ENCODE data around the gene STX11. TPM values are rescaled to one million over a fixed set of nuclear protein-coding genes. Genes with fewer than 3 reads are reported as not detected.

STX11 gene
- total and polyA plus RNA-seq, 2 of the 13 experiments (the other 11 are each of a cell fraction or from before 2014, with no cell fraction given) = 0.03 TPM; not detected in 1

DNA sequence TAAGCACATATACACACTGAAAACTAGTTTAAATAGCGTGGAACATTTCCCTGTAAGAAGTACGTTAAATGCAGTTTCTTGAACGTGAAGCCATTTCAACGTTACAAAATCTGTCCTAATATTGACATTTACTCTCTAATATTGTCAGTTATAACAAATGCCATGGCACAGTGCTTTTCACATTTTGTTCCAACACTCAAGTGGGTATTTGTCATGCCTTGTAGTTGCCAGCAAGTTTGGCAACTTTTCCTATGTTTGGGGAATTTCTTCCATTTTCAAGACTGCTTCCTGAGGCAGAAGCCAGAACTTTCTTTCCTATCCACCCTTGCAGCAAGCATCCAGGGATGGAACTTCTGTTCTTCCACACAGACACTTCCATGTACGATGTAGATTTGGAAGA is 63.0 kb downstream of the STX11 start:
- Histone ChIP-seq H3K27me3 (ENCODE audit: control insufficient read depth in 1 of 2, insufficient read depth in 2 of 2, low read length in 2 of 2) (peaks cover 0 to 9% of the 10 kb centered on the region in 2 experiments; a peak in 1 of 5 replicates), H3K4me3 (replicated peaks in 1 of 3; ENCODE audit: insufficient read depth in 1 of 3, low read depth in 2 of 3, low read length in 3 of 3) (no peak overlapping the region), H3K9me3 (ENCODE audit: low read length) (peaks cover 8% of the 10 kb centered on the region; the same call in 1 of the 2 replicates), H3K36me3 (replicated peaks in 1 of 2; ENCODE audit: control insufficient read depth in 1 of 2, insufficient read depth in 2 of 2, low read length in 2 of 2) (no peaks in the 10 kb centered on the region), H2AFZ (ENCODE audit: low read length) (no peak overlapping the region), H4K20me1 (ENCODE audit: insufficient read depth, low read length) (no peaks in the 10 kb centered on the region), H3K27ac (ENCODE audit: extremely low read length, insufficient read depth, low read length) (no peak overlapping the region), H3K79me2 (ENCODE audit: insufficient read depth, low read length) (no peaks in the 10 kb centered on the region), H3K4me1 (ENCODE audit: insufficient read depth, low read length) (peaks cover 23% of the 10 kb centered on the region), H3K9ac (ENCODE audit: insufficient read depth, low read depth, low read length) (no peak overlapping the region), H3K4me2 (ENCODE audit: low read depth, low read length) (no peak overlapping the region)
- ChIA-PET POLR2A (no interaction called here), CTCF (ENCODE audit: low intra/inter-chr PET ratio, low total read pairs) (no interaction called here)
- no peak for FAIRE-seq
- intact Hi-C loops (cut with micrococcal nuclease; ENCODE audit: unreplicated experiment) = no loop called here
- TF ChIP-seq, protein P1, sequence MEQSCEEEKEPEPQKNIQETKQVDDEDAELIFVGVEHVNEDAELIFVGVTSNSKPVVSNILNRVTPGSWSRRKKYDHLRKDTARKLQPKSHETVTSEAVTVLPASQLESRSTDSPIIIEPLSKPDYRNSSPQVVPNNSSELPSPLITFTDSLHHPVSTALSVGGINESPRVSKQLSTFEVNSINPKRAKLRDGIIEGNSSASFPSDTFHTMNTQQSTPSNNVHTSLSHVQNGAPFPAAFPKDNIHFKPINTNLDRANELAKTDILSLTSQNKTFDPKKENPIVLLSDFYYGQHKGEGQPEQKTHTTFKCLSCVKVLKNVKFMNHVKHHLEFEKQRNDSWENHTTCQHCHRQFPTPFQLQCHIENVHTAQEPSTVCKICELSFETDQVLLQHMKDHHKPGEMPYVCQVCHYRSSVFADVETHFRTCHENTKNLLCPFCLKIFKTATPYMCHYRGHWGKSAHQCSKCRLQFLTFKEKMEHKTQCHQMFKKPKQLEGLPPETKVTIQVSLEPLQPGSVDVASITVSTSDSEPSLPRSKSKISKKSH (CRISPR knock-in tag; IDR thresholded peaks at IDR 0.05; ENCODE audit: borderline replicate concordance) = no peak
- TF ChIP-seq, protein P2, sequence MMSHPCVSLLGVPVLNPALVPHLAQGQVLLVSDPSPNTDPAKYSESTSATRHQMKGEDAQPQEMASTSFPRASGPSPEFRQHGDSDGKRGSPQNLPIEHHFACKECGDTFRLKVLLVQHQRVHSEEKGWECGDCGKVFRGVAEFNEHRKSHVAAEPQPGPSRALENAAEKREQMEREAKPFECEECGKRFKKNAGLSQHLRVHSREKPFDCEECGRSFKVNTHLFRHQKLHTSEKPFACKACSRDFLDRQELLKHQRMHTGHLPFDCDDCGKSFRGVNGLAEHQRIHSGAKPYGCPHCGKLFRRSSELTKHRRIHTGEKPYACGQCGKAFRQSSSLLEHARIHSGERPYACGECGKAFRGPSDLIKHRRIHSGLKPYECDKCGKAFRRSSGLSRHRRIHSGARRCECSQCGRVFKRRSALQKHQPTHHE (CRISPR knock-in tag; IDR thresholded peaks at IDR 0.05; ENCODE audit: borderline replicate concordance) = no peak
- no TSS peak for BruUV-seq (replicated peaks)
- DNase-seq (ENCODE audit: low spot score) = no peak
- 65% methylated on average over 5 of the region's 5 CpGs for WGBS (ENCODE audit: low lambda C conversion rate)
- in situ Hi-C loops (cut with HindIII; ENCODE audit: extremely low pct_ligation_motif_present, low pct_unique_long_range_greater_than_20kb) = no loop called here
- no peak for ATAC-seq

DNA sequence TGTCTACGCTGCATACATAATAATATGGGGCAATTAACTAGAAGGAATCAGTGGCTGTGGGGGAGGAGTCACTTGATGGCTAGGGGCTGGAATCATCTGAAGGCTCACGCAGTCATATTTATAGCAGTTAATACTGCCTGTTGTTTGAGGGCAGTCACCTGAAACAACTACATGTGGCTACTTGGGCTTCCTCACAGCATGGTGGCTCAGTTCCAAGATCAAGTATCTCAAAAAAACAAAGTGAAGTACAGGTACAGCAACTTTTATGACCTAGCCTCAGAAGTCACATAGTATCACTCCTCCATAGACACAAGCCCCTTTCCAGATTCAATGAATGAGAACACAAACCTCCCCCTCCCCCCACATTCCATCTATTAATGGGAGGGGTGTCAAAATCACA is 63.7 kb downstream of the STX11 start:
- DNase-seq (ENCODE audit: low spot score) (no peak), FAIRE-seq (no peak), ATAC-seq (no peak)
- no TSS peak for BruUV-seq (replicated peaks)
- CTCF ChIA-PET (ENCODE audit: low intra/inter-chr PET ratio, low total read pairs) = no interaction called here
- Histone ChIP-seq H3K4me2 (ENCODE audit: low read depth, low read length) (no peak overlapping the region), H3K27me3 (ENCODE audit: control insufficient read depth in 1 of 2, insufficient read depth in 2 of 2, low read length in 2 of 2) (peaks cover 0 to 9% of the 10 kb centered on the region in 2 experiments; a peak in 1 of 5 replicates), H3K9me3 (ENCODE audit: low read length) (peaks cover 8% of the 10 kb centered on the region; the same call in 1 of the 2 replicates), H3K36me3 (replicated peaks in 1 of 2; ENCODE audit: control insufficient read depth in 1 of 2, insufficient read depth in 2 of 2, low read length in 2 of 2) (no peaks in the 10 kb centered on the region), H3K79me2 (ENCODE audit: insufficient read depth, low read length) (no peaks in the 10 kb centered on the region), H3K27ac (ENCODE audit: extremely low read length, insufficient read depth, low read length) (no peak overlapping the region), H3K9ac (ENCODE audit: insufficient read depth, low read depth, low read length) (no peak overlapping the region), H2AFZ (ENCODE audit: low read length) (no peak overlapping the region), H3K4me1 (ENCODE audit: insufficient read depth, low read length) (peaks cover 23% of the 10 kb centered on the region), H4K20me1 (ENCODE audit: insufficient read depth, low read length) (no peaks in the 10 kb centered on the region), H3K4me3 (replicated peaks in 1 of 3; ENCODE audit: insufficient read depth in 1 of 3, low read depth in 2 of 3, low read length in 3 of 3) (no peak overlapping the region)
- WGBS (ENCODE audit: low lambda C conversion rate) = 94% methylated on average over 2 of the region's 2 CpGs
- POLR2A ChIA-PET = no interaction called here
- in situ Hi-C loops (cut with HindIII; ENCODE audit: extremely low pct_ligation_motif_present, low pct_unique_long_range_greater_than_20kb) = no loop called here
- intact Hi-C loops (cut with micrococcal nuclease; ENCODE audit: unreplicated experiment) = no loop called here
- no peak for TF ChIP-seq ETV6 (CRISPR knock-in tag; conservative IDR thresholded peaks at IDR 0.05)
- no peak for TF ChIP-seq ETV5 (CRISPR knock-in tag; IDR thresholded peaks at IDR 0.05; ENCODE audit: borderline replicate concordance)
- no peak for TF ChIP-seq ZNF766 (CRISPR knock-in tag; IDR thresholded peaks at IDR 0.05; ENCODE audit: borderline replicate concordance)
- no peak for TF ChIP-seq ZNF839 (CRISPR knock-in tag; IDR thresholded peaks at IDR 0.05; ENCODE audit: borderline replicate concordance)
- TF ChIP-seq, protein P3, sequence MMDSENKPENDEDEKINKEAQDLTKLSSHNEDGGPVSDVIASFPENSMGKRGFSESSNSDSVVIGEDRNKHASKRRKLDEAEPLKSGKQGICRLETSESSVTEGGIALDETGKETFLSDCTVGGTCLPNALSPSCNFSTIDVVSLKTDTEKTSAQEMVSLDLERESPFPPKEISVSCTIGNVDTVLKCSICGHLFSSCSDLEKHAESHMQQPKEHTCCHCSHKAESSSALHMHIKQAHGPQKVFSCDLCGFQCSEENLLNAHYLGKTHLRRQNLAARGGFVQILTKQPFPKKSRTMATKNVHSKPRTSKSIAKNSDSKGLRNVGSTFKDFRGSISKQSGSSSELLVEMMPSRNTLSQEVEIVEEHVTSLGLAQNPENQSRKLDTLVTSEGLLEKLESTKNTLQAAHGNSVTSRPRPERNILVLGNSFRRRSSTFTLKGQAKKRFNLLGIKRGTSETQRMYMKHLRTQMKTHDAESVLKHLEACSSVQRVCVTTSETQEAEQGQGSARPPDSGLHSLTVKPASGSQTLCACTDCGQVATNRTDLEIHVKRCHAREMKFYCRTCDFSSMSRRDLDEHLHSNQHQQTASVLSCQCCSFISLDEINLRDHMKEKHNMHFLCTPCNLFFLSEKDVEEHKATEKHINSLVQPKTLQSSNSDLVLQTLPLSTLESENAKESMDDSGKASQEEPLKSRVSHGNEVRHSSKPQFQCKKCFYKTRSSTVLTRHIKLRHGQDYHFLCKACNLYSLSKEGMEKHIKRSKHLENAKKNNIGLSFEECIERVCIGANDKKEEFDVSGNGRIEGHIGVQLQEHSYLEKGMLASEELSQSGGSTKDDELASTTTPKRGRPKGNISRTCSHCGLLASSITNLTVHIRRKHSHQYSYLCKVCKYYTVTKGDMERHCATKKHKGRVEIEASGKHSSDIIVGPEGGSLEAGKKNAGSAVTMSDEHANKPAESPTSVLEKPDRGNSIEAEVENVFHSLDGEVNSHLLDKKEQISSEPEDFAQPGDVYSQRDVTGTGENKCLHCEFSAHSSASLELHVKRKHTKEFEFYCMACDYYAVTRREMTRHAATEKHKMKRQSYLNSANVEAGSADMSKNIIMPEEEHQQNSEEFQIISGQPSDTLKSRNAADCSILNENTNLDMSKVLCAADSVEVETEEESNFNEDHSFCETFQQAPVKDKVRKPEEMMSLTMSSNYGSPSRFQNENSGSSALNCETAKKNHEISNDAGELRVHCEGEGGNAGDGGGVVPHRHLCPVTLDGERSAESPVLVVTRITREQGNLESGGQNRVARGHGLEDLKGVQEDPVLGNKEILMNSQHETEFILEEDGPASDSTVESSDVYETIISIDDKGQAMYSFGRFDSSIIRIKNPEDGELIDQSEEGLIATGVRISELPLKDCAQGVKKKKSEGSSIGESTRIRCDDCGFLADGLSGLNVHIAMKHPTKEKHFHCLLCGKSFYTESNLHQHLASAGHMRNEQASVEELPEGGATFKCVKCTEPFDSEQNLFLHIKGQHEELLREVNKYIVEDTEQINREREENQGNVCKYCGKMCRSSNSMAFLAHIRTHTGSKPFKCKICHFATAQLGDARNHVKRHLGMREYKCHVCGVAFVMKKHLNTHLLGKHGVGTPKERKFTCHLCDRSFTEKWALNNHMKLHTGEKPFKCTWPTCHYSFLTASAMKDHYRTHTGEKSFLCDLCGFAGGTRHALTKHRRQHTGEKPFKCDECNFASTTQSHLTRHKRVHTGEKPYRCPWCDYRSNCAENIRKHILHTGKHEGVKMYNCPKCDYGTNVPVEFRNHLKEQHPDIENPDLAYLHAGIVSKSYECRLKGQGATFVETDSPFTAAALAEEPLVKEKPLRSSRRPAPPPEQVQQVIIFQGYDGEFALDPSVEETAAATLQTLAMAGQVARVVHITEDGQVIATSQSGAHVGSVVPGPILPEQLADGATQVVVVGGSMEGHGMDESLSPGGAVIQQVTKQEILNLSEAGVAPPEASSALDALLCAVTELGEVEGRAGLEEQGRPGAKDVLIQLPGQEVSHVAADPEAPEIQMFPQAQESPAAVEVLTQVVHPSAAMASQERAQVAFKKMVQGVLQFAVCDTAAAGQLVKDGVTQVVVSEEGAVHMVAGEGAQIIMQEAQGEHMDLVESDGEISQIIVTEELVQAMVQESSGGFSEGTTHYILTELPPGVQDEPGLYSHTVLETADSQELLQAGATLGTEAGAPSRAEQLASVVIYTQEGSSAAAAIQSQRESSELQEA (CRISPR knock-in tag; IDR thresholded peaks at IDR 0.05; ENCODE audit: not compliant biosample characterization) = no peak

All from HepG2 (cell line).